Hematopoietic multipotent progenitor cell treated with erythropoietin and hydrocortisone succinate and interleukin-3 and kit ligand, for 17 days (in vitro differentiated cells): ENCODE results near the gene PHLDA3.

ENCODE experiments used
- DNase-seq: peaks from one replicate; pipeline ENCODE4 v3.0.0-alpha.2; 2015; ENCODE audit warnings: low spot score

The PHLDA3 gene

DNA sequence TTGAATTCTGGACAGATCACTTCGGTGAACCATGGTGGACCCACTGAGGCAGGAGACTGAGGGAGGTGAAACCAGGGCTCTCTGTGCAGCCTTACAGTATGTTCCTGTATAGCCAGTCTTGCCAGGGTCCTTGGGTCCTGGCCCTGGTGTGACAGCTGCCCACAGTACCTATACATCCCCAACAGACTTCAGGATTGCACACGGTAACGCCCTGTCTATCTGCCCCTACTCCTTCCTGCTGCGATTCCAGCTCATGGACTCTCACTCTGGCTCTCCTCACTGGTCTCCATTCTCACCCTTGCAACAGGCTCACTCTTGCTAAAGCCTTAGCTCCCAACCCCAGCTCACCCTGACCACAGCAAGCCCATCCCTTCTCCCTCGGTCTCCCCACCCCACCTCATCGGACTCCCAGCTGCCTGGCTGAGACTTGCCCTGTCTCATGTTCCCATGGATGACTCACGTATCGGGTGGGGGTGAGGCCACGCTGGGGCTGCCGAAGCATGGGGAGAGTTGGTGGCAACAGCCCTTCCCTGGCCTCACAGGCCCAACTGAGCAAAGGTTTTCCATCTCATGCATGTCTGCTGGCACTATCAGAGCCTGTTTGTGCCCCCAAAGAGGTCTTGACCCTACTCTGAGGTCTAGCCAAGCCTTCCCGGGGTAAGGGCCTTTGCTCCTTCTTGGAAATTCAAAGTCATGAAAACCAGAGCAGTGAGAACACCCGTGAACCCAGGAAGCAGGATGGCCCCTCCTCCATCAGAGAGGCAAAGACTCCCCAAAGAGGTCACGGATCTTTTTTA is 7.1 kb downstream of the PHLDA3 start:
- DNase-seq = no peak

DNA sequence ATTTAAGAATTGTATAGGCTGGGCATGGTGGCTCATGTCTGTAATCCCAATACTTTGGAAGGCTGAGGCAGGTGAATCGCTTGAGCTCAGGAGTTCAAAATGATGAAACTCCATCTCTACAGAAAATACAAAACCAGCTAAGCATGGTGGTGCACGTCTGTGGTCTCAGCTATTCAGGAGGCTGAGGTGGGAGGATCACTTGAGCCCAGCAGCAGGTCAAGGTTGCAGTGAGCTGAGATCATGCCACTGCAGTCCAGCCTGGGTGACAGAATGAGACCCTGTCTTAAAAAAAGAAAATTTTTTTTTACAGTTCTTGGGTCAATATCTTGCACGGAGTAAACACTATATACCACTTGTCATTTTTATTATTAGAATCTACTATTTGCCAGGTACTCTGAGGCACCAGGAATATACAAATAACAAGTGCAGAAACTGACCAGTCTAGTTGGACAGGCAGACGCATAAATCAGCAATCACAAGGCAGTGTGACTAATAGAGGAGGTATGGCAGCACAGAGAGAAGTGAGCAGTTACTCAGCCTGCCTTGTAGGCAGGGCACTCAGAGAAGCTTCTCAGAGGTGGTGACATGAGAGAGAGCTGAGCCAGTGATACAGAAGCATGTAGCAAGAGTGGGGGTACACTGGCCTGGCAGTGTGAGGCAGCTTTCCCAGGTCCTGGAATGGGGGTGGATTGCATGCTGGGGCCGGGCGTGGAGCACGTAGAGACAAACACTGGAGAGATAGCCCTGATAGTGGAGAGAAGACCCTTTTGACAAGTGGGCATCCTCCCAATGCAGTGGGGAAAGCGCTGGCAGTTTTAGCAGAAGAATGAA is 8.0 kb downstream of the PHLDA3 start:
- DNase-seq = no peak

DNA sequence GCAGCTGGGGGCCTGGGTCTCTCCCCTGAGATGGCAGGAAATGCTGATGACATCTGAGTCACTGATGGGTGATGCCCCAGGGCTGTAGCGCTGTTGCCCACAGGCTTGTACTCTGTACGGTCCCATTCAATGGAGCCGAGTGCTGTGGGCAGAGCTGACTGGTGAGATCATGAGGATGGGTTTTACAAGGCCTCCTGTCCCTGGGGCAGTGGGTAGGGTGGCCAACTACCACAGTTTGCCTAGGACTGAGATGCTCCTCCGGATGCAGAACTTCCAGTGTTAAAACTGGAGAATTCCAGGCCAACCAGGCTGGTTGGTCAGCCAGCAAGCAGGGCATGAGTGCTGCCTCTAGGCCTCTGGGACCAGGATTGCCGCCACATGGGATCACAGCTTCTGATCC is 9.2 kb downstream of the PHLDA3 start:
- no peak for DNase-seq

DNA sequence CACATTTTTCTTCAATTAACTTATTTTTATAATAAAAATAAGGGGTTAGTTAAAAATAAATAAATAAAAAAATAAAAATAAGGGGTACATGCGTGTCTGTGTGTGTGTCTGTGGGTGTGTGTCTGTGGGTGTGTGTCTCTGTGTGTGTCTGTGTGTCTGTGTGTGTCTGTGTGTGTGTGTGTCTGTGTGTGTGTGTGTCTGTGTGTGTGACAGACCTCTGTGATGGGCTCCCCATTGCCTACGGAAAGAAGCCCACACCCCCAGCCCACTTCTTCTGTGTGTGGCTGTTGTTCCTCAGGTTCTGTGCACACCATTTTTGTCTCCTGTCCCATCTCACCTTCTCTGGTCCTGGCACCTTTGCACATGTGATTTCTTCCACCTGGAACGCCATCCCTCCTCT is 9.9 kb downstream of the PHLDA3 start:
- DNase-seq = no peak

DNA sequence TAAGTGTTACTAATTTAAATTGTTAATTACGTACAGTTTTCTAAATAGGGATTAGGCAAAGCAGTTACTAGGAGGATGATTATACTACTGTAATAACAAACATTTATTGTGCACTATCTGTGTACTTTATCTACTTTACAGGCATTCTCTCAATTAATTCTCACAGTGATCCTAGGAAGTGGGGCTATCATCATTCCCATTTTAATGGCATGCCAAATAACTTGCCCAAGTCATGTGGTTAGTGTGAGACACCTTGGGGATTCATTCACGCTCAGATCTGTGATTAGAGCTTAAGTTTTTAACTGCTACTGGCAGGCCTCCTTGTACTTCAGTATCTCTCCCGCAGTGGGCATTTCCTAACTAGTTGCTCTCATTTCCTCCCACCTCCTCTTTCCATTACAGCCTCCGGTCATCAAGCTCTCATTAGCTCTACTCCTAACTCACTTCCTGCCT is 11.5 kb downstream of the PHLDA3 start:
- no peak for DNase-seq

DNA sequence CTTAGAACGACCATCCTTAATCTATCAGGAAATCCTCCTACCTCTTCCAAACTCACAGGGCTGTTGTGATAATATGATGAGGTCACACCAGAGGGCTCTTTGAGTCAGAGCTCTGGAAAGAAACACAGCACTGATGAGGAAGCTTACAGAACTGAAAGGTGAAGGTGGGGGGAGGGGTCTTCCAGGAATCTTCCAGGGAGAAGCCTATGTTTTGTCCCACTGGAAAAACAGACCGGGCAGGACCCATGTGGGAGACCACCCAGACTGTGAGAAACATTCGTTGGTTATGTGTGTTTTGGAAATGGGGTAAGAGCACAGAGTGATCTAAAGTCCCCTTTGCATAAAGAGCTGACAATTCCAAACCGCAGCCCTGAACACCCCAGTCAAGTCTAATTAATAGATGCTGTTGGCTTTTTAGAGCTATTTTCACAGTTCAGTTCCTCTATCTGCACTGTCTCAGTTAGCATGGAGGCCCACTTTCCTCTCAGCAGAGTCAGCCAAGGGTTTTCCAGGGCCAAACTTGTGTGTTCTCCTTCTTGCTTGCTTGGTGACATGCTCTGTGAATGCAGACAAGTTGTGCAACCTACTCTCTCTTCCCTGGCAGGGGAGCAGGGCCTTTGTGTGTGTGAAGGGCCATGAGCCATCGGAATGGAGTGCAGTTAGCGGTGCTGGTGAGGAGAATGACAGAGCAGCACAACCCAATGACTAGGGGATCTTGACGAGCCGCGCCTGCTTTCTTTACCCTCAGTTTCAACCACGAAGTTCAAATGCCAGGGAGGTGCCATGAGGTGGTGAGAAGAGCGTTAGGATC is 12.3 kb downstream of the PHLDA3 start:
- no peak for DNase-seq

DNA sequence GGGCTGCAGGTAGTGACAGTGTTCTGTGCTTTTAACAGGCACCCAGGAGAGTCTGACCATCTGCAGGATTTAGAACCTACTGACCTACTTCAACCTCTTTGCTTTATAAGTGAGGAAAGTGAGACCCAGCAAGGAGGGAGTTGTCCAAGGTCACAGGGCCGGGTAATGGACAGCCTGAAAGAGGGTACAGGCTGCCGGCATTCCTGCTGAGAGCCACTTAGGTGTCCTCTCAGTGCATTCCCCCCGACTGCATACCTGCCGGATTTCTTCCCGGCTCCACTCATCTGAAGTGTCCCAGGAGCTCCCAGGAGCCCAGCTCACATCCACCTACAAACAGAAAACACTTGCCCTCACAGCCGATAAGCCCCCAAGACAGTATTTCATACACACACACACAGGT is 13.9 kb downstream of the PHLDA3 start:
- DNase-seq = no peak

DNA sequence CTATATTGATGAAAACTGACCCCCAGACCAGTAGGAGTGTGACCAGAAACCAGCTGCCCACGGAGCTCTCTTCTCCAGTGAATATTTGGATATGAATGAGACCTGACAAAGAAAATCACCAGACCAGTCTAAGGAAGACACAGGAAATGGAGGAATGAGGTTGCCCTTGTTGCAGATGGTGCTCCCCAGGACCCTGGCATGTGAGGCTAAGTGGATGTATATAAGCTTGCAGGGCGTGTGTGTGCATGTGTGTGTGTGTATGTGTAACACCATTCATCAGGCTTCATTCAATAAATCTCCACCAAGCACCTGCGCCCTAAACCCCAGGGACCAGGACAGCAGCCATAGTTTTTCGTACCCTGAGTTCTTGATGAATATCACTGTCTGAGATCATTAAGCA is 14.4 kb downstream of the PHLDA3 start:
- DNase-seq = no peak

DNA sequence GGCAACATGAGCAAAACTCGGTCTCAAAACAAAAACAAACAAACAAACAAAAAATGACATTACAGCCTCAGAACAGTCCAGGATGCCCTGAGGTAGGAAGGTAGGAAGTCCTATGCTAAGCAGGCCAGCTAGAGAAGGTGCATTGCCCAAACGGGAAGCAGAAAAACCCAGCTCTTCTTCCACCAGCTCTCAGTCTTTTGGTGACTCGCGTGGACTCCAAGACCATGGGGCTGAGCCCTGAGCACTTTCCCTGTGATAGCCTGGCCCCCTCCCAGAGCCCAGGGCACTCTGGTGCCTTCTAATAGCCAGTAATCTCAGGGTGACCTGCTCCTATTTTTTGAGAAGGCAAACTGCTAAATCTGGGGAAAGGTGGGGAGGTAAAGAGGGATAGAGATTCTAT is 16.1 kb downstream of the PHLDA3 start:
- DNase-seq = no peak

DNA sequence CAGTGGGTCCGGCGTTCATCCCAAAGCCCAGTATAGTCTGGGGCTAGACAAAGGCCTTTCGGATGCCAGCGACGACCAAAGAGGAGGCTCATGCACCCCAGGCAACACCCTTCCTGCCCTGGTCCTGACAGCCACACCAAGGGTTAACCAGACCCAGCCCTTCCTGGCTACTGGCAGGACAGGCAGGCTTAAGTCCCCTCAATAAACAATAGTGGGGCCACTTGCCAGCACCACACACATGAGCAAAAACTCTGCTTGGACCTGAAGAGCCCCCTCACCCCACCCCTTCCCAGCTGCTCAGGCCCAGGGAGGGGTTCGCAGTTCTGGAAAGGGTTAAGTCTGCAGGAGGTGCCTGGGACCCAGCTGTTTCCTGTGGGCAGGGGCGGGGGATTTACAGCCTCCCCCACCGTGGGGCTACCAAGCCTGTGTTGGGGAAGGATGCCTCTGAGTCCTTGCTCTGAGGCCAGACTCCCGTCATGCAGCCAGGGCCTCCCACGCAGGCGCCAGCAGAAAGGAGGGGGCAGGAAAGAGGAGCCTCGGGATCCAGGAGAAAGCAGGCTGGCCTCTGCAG is 18.2 kb downstream of the PHLDA3 start:
- DNase-seq = no peak

DNA sequence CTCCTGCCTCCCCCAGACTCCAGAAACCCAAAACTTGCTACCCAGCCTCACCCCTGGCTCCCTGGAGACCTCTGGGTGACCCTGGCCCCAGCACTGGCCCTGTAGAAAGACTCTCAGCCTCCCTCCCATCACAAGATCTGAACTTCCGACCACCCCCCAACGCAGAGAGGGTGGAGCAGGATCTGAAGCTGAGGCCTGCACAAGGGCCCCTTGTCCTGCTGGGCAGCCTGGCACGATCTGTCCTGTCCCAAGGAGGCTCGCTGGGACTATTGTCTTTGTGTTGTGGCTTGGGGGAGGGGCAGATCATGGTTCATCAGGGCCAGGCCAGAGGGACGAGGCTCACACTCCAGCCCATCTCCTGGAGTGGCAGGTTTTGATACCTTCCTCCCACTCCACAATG is 20.0 kb downstream of the PHLDA3 start:
- no peak for DNase-seq

DNA sequence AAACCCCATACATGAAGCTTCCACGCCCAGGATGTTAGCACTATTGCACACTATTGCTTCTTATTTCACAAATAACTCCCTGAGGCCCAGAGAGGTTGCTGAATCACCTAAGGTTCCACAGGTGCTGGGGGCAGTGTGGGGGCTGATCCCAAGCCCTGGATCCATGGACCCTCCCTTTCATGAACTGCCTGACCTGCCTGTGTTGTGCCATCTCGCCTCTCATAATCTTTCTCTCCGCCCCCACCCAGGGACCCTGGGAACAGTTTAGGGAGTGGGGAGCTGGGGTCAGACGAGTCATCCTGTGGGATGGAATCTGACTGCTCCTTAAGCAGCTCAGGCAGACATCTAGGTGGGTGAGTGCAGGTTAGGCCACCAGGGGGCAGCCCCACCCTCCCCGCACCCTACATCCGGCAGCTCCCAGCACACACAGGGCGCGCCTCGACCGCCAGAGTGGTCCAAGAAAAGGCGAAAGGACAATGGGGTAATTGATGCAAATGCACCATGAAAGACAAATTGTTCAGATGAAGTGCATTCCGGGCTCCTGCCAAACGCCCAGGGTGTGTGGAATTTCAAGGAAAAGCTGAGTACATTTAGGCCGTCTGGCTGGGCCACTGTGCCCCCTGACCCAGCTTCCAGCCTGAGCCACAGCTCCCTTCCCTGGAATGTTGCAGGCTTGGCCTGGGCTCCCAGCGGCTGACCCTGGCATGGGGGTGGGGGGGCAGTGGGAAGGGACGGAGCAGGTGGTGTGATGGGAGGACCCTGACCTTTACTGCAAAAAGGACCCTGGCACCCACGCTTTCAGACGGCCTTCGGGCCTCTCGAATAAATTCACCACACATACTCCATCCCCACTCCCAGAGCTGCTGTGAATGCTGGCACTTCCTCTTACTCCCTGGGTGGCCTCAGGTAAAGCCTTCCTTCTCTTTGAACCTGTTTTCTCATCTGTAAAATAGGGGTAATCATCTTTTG is 20.8 kb downstream of the PHLDA3 start:
- DNase-seq = peak; percentile 20

DNA sequence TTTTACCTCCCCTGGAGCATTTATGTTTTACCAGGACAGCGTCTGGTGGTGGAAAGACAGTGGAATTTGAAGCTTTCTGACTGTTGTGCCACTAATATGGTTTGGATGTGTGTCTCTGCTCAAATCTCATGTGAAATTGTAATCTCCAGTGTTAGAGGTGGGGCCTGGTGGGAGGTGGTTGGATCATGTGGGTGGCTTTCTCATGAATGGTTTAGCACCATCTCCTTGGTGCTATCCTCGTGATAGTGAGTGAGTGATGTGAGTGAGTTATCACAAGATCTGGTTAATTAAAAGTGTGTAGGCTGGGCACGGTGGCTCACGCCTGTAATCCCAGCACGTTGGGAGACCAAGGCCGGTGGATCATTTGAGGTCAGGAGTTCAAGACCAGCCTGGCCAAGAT is 23.7 kb downstream of the PHLDA3 start:
- DNase-seq = no peak

DNA sequence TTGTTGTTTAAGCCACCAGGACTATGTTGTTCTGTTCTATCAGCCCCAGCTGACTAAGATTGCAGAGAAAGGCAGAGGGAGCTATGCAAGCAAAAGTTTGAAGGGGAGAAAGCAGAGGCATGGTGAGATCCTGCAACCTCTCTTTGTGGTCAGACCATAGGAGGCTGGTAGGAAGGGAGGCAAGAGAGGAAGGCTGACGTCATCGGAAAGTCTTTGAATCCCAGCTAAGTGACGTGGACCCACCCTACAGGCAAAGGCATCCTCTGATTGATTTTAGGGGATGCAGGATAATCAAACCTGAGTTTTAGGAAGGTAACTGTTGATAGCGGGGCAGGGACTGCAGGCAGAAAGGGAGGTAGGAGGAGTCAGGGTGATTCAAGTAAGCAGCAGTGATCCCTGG is 24.2 kb downstream of the PHLDA3 start:
- no peak for DNase-seq

DNA sequence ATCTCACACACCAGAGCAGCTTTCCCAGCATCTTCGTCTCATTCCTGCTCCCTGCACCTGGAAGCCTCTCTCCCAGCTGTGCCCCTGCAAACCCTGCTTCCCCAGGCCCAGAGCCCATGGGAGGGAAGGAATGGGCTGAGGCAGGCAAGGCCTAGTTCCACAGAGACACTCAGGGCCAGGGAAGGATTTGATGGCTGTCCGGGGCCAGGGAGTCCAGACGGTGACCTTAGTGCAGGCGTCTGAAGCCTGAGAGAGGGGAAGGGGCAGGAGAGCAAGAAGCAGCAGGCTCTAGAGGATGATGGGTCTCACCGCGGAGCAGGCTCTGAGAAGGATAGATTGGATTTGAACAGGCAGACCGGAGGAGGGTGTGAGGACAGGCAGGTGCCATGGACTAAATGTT is 25.2 kb downstream of the PHLDA3 start:
- no peak for DNase-seq

DNA sequence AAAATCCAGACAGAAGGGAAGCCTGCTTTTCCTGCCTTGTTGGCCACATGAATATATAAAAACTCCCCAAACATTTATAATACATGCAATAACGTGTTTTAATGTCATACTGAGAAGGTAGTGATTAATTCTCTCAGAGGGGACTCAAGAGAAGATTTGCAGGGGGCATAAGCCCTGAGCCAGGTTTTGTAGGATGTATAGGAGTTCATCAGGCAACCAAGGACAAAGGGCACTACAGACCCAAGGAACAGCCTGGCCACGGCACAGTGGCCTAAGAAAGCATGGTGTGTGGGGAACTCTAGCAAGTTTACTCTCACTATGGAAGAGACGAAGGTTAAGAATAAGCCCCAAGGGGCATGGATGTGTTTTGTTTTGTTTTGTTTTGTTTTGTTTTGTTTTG is 32.0 kb downstream of the PHLDA3 start:
- no peak for DNase-seq

DNA sequence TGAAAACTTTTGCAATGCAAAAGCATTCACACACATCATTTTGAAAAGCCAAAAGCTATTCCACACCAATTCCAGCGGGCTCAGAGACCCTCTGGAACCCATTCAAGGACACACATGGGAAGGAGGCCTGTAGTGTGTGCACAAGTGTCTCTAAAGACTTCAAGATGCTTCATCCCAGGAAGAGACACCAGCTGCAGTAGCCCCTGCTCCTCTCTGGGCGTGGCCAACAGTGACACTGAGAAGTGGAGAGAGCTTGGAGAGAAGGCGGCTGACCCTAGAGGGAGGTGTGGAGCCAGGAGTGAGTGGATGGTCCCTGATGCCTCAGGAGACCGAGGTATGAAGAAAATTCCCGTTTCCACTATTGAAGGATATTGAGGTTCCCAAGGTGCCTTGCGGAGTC is 32.6 kb downstream of the PHLDA3 start:
- DNase-seq = no peak

DNA sequence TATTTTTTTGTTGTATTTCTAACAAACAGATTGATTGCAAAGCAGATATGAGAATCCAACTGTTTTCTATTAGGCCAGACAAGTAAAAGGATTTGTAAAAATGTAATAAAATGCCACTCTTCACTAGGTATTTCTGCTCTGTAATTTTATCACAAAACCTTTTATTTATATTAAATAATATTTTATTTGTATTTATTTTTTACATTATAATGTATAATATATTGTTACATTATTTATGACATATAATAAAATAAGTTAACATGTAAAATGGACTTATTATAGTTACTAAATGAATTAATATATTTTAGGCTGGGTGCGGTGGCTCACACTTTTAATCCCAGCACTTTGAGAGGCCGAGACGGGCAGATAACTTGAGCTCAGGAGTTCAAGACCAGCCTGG is 34.7 kb downstream of the PHLDA3 start:
- DNase-seq = no peak

DNA sequence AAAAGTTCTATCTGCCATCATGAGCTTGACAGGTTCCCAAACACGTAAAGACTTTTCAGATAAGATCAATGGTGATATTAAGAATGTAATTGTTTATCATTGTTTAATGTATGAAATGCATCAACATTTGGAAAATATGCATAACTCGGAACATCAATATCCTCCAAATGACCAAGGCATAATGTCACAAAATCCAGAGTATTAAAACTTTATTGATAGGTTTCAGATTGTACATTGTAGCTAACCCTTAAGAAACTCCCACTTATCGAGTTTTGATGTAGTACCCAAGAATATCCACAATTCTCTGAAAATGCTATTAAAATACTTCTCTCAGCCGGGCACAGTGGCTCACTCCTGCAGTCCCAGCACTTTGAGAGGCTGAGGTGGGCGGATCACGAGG is 35.4 kb downstream of the PHLDA3 start:
- no peak for DNase-seq

DNA sequence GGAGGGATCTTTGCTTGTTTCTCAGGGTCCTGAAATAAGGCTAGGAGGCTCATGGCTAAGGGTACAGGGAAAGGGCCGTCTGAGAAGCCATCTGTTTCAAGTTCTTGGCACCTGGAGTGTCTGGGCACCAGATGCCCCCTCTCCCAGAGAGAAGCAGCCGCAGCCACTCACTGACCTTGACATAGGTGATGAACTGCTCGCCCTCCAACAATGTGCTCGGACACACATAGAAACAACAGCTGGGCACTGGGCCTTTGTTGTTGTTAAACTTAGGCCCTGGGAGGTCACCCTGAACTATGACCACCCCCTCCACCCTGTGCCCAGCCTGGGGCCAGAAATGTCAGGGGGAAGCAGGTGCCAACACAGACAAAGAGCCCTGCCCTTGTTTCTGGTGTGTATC is 38.2 kb downstream of the PHLDA3 start:
- no peak for DNase-seq
